Testis (tissue), 3 donors: Measurements from ENCODE around the gene PIGS. TPM values are rescaled to one million over a fixed set of nuclear protein-coding genes. Genes with fewer than 3 reads are reported as not detected.
"Not testable (repeated sequence)": the region's sequence is repeated elsewhere in the genome, so short reads cannot be mapped to it uniquely, and the experiment has no call there.

Source experiments
- DNase-seq: peaks from one replicate; pipeline ENCODE4 v3.0.0-alpha.2; 2019
- H3K27ac ChIP-seq, 2 donors: fragments of 200-600 bp; sonication (generic); one replicate each; pipeline ENCODE4 v1.5.1; 2019
- H3K27me3 ChIP-seq: fragments of 200-600 bp; sonication (generic); one replicate; pipeline ENCODE4 v1.5.1; 2019
- H3K36me3 ChIP-seq: fragments of 200-600 bp; sonication (generic); one replicate; pipeline ENCODE4 v1.5.1; 2017; ENCODE audit warnings: low read depth; ENCODE audit errors: missing control alignments
- H3K4me1 ChIP-seq: fragments of 200-600 bp; sonication (generic); one replicate; pipeline ENCODE4 v1.5.1; 2019
- H3K4me3 ChIP-seq, 2 donors: fragments of 200-600 bp; sonication (generic); one replicate each; pipeline ENCODE4 v1.5.1; 2017 to 2019
- H3K9me3 ChIP-seq: fragments of 200-600 bp; sonication (generic); one replicate; pipeline ENCODE4 v1.5.1; 2017
- POLR2A ChIP-seq: fragments of 450-650 bp; IDR thresholded peaks from one replicate; pipeline ENCODE4 v1.6.1; 2017; ENCODE audit warnings: antibody characterized with exemption, mild to moderate bottlenecking, moderate library complexity
- WGBS, 2 donors: methylation state at CpG; one replicate each; pipeline ENCODE4 v1.1.5; 2018; 5-methylcytosine and 5-hydroxymethylcytosine counted together
- intact Hi-C: fragments of 100-400 bp; cut with DNase I; formaldehyde crosslinking; loops from one replicate; pipeline ENCODE4 v1.15.1; 2023; ENCODE audit warnings: low total_unique reads
- polyA plus RNA-seq: library from polyadenylated mRNA; stranded (reverse); fragments of 350-450 nt; fragmentation: Illumina TruSeq; extraction: RNeasy Lipid Tissue Mini Kit (QIAGEN cat#74804); gene quantifications from one replicate; pipeline ENCODE4 v1.2.3, GENCODE V29; 2014; ENCODE audit warnings: low read depth, low replicate concordance; ENCODE audit not compliant: insufficient read depth
- total RNA-seq, 2 donors: library from RNA; depleted of rRNA; stranded (reverse); fragments of >200 nt; gene quantifications; one replicate each; pipeline ENCODE4 v1.2.3, GENCODE V29; 2016
- TF ChIP-seq, protein P1 (sequence below), 3 experiments: fragments of 450-650 bp in 2 of 3; fragments of 200-600 bp in 1 of 3; sonication (generic) in 1 of 3; IDR thresholded peaks; one replicate each; pipeline ENCODE4 v1.5.1; 2016 to 2019; ENCODE audit warnings: antibody characterized with exemption in 3 of 3, mild to moderate bottlenecking in 2 of 3, moderate library complexity in 1 of 3

PIGS gene
- total and polyA plus RNA-seq, 3 donors from 2014 or later: 57.7 to 124 (median 92.4) TPM

GRCh38 chr17:28524476-28525424, 46.6 kb downstream of the PIGS start:
- Histone ChIP-seq H3K27ac (no peak overlapping the region), H3K4me1 (no peaks in the 10 kb centered on the region), H3K27me3 (no peaks in the 10 kb centered on the region), H3K9me3 (no peaks in the 10 kb centered on the region), H3K36me3 (no peaks in the 10 kb centered on the region), H3K4me3 (no peak overlapping the region)
- TF ChIP-seq POLR2A: no peak
- TF ChIP-seq, protein P1, sequence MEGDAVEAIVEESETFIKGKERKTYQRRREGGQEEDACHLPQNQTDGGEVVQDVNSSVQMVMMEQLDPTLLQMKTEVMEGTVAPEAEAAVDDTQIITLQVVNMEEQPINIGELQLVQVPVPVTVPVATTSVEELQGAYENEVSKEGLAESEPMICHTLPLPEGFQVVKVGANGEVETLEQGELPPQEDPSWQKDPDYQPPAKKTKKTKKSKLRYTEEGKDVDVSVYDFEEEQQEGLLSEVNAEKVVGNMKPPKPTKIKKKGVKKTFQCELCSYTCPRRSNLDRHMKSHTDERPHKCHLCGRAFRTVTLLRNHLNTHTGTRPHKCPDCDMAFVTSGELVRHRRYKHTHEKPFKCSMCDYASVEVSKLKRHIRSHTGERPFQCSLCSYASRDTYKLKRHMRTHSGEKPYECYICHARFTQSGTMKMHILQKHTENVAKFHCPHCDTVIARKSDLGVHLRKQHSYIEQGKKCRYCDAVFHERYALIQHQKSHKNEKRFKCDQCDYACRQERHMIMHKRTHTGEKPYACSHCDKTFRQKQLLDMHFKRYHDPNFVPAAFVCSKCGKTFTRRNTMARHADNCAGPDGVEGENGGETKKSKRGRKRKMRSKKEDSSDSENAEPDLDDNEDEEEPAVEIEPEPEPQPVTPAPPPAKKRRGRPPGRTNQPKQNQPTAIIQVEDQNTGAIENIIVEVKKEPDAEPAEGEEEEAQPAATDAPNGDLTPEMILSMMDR (IDR thresholded peaks at IDR 0.05): no peak
- intact Hi-C loops: no loop called here
- WGBS, 2 donors: 87 to 96% methylated on average over 16 to 25 of the region's 25 CpGs
- no peak for DNase-seq

- Histone ChIP-seq H3K27ac (no peak overlapping the region), H3K36me3 (no peaks in the 10 kb centered on the region), H3K9me3 (no peaks in the 10 kb centered on the region), H3K4me1 (no peaks in the 10 kb centered on the region), H3K4me3 (no peak overlapping the region), H3K27me3 (no peaks in the 10 kb centered on the region)
- intact Hi-C loops: no loop called here
- TF ChIP-seq POLR2A: no peak
- TF ChIP-seq, protein P1 (IDR thresholded peaks at IDR 0.05): no peak
- no peak for DNase-seq
- WGBS, 2 donors: 89 to 95% methylated on average over 11 to 15 of the region's 15 CpGs
Observed at GRCh38 chr17:28523876-28524275, 47.4 kb downstream of the PIGS start.

DNA sequence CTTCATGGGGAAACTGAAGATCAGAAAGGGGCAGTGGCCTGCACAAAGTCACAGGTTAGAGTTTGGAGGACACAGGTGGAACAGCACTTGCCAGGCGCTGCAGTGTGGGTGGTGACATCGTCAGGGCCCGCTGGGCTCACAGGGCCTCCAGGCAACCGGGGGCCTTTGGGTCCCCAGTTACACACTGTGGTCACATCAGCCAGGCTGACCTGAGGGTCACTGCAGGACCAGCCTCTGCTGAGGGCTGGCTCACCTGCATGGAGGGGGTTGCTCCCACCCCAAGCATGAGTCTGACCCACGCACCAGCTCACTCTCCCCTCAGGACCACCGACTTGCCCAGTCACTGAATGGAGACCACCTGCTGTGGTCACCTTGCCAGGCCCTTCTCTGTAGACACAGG, 48.1 kb downstream of the PIGS start:
- Histone ChIP-seq H3K27me3 (no peaks in the 10 kb centered on the region), H3K36me3 (no peaks in the 10 kb centered on the region), H3K9me3 (no peaks in the 10 kb centered on the region), H3K27ac (no peak overlapping the region), H3K4me3 (no peak overlapping the region), H3K4me1 (no peaks in the 10 kb centered on the region)
- no peak for TF ChIP-seq POLR2A
- TF ChIP-seq, protein P1 (IDR thresholded peaks at IDR 0.05): no peak
- 88% methylated on average over 6 of the region's 6 CpGs; no CpG with 5 or more reads in 1 of the 2 donors for WGBS, 2 donors
- DNase-seq: no peak
- intact Hi-C loops: no loop called here

DNA sequence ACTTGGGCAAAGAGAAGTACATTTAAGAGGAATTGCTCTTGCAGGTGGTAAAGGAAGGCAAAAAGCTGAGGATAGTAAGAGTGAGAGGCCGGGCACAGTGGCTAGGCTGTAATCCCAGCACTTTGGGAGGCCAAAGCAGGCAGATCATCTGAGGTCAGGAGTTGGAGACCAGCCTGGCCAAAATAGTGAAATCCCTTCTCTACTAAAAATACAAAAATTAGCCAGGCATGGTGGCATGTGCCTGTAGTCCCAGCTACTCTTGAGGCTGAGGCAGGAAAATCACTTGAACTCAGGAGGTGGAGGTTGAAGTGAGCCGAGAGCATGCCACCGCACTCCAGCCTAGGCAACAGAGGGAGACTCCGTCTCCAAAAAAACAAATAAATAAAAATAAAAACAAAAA, 49.0 kb downstream of the PIGS start:
- H3K27me3 ChIP-seq, H3K36me3 ChIP-seq, DNase-seq, H3K4me1 ChIP-seq, H3K4me3 ChIP-seq, H3K27ac ChIP-seq, H3K9me3 ChIP-seq, intact Hi-C loops: not testable (repeated sequence)
- WGBS, 2 donors: 87 to 88% methylated on average over 4 of the region's 4 CpGs

DNA sequence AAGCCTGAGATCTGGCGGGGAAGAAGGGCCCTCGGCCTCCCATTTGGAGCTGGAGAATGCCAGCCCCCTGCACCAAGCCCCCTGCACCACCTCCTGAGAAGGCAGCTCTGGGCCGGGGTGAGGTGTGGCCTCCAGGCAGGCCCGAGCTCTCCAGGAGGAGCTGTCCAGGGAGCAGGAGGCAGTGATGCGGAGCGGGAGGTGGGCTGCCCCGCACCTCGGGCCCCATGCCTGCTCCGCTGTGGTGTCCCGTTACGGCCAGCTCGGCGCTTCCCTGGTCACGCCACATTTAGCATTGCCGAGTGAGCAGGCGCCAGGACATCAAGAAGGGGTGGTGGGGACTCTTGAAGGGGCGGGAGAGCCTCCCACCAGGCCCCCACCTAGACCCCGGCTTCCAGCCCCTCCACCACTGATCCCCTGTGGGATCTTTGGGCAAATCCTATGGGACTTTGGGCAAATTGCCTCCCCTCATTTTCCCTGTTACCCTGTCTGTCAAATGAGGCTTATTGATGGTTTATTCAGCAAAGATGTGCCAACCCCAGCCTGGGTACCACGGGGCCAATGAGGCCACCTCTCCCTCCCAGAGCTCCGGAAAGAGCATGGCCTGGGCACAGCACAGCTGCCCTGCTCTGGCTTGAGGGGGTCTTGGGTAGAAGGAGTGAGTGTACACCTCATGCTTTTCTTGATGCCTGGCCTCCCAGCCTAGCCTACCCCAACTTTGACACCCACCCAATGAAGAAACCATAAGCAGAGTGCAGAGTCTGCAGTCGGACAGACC, 49.8 kb downstream of the PIGS start:
- no peaks in the 10 kb centered on the region for H3K27me3 ChIP-seq
- 63 to 92% methylated on average over 3 to 20 of the region's 21 CpGs for WGBS, 2 donors
- no peaks in the 10 kb centered on the region for H3K9me3 ChIP-seq
- DNase-seq: no peak
- no peak overlapping the region for H3K4me3 ChIP-seq
- H3K4me1 ChIP-seq: no peaks in the 10 kb centered on the region
- H3K27ac ChIP-seq: no peak overlapping the region
- intact Hi-C loops: no loop called here
- no peaks in the 10 kb centered on the region for H3K36me3 ChIP-seq
- no peak for TF ChIP-seq POLR2A
